NCI-H128 (cell line): ENCODE measurements around the gene IRF1.

Source experiments
- DNase-seq: peaks from one replicate; lab custom pipeline; 2025; ENCODE audit not compliant: unreplicated experiment; lab: John Stamatoyannopoulos, UW

Gene IRF1

DNA sequence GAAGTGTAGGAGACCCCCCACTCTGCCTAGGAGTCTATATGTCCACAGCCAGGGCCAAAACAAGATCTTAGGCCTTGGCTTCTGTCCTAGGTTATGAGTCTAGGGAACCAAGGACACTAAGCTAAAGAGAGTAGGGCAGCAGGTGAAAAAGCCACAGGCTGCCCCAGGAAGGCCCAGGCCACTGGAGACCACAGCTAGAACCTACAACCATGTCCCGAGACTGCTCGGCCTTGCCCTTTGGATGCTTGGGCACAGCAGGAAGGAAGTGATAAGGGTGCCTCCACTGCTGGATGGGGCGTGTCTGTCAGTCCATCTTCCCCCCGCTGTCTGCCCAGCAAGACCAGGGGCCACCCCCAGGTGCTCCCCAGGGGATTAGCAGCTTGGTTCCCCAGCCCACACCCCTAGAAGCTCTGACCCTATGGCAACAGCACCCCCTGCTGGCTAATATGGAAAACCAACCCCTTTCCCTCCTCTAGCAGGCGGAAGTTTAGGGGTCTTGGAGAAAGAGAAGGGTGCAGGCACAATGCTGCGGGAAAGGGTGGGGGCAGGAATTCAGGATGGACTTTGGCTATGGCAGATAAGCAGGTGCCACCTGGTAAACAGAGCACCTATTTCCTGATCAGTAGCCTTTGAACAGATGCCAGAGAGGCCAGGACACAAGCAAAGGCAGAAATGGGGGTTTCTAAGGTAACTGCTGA, 10.5 kb upstream of the IRF1 start:
- DNase-seq = no peak

- no peak for DNase-seq
Measured at GRCh38 chr5:132500244-132500930, 9.8 kb upstream of the IRF1 start.

GRCh38 chr5:132499440-132500243, 9.1 kb upstream of the IRF1 start:
- DNase-seq = no peak

GRCh38 chr5:132498686-132499271, 8.2 kb upstream of the IRF1 start:
- DNase-seq = no peak

- DNase-seq = no peak
Measured at GRCh38 chr5:132498152-132498551, 7.6 kb upstream of the IRF1 start.

DNA sequence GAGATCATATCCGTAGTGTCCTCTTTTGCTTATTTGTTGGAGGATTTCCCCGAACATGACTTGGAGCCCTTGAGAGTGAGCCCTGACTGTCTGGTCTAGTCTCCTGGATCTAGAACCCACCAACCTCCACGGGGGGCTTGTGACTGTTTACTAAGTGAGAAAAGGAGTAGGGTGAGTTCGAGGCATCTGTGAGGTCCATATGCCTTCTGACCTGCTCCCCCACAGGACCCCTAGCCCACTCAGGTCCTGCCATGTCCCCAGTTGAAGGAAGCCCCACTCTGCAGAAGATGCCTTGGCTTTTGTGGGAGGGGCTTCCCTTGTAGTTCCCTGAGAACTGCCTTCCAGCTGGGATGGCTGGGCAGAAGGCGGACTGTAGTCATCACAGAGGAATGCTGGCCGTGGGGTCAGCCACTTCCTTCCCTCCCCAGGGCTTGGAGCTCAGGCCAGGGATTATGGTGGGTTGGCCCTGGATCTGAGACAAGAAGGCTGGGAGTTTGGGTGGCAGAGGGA, 7.0 kb upstream of the IRF1 start:
- DNase-seq = no peak

GRCh38 chr5:132496631-132497487, 6.3 kb upstream of the IRF1 start:
- no peak for DNase-seq

DNA sequence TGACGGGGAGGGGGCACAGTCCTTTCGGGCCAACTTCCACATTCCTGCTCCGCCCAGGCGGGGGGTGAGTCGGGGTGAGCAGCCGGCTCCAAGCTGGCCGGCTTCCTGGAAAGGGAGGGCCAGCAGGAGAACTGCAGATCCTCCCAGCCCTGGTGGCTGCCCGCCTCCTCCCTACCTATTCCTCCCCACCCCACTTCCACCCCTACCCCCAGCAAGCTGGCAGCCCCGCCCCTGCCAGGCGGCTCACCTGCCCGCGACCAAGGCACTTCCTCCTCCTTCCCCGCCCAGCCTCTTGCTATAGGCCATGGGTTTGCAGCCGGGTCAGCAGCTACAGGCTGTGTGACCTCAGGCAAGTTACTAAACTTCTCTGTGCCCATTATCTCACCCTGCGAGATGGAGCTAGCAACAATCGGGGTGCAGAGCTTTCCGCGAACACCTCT, 5.6 kb upstream of the IRF1 start:
- peak; percentile 37 for DNase-seq

GRCh38 chr5:132495667-132496190, 5.2 kb upstream of the IRF1 start:
- DNase-seq = no peak

DNA sequence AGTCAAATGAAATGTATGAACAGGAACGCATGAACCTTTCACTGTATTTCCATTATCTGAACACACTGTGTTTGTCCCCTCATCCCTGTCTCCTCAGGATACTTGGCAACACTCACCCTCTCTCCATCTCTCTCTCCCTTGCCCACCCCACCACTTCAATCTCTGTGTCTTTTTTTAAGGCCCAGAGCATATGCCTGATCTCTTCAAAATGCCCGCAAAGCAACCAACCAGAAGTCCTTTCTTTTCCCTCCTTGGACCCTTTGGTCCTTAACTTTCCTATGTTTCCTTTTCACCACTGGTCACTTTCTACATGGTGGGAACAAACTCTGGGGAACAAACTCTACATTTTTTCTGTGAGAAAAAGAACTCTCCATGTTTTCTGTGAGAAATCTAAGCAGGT, 3.2 kb upstream of the IRF1 start:
- no peak for DNase-seq

GRCh38 chr5:132493241-132493640, 2.7 kb upstream of the IRF1 start:
- no peak for DNase-seq

GRCh38 chr5:132492386-132493125, 2.0 kb upstream of the IRF1 start:
- no peak for DNase-seq

GRCh38 chr5:132491368-132492364, 1.1 kb upstream of the IRF1 start:
- no peak for DNase-seq

DNA sequence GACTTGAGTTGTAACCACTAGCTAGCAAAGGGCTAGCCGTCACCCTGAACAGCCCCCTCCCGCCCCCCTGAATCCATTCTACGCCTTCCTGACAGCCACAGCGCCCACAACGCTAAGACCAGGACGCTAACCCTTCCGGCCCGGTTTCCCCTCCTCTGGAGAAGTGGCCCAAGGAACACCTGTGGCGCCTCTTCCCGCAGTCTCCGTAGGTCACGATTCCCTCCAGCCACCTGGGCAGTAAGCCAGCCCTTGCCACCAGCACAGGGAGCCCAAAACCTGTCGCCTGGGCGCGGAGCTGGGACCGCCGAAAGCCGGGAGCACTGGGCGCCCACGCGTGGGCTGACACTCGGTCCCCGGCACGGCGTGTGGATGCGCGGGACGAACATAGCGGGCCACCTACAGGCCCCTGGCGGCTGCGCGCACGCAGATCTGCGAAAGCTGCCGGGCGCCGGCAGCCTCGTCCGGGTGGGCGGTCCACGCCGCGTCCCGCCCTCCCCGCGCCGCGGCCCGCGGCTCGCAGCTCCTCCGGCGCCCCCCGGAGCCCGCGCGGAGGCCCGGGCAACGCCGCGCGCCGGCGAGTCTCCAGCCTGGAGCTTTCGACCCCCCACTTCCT, 596 bp downstream of the IRF1 start:
- no peak for DNase-seq

DNA sequence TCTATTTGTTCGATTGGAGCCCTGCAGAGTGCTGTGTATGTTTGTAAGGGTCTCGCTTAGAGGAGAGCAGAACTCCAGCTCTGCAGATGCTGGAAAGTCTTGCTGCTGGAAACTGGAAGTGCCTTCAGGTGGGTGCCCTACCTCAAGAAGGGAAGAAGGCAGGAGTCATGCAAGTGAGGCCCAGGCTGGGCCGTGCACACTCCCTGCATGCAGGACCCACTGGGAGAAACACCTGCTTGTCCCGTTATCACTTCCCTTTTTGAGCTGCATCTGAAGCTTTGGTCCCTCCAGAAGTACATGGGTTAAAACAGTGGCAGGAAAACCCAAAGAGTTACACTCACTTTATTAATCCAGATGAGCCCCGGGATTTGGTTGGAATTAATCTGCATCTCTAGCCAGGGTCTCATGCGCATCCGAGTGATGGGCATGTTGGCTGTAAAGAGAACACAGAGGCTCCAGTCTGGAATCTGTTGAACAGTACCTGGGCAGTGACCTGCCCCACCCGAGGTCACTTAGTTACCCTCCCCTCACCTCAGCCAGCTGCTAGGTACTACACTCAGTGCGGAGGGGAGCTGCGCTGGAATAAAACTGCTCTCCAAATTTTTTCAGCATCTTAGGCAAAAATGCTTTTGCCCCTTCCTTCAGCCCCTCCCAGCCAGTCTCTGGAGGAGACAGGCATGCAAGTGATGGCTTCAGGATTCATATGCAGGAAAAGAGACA, 1.4 kb downstream of the IRF1 start:
- DNase-seq = no peak

DNA sequence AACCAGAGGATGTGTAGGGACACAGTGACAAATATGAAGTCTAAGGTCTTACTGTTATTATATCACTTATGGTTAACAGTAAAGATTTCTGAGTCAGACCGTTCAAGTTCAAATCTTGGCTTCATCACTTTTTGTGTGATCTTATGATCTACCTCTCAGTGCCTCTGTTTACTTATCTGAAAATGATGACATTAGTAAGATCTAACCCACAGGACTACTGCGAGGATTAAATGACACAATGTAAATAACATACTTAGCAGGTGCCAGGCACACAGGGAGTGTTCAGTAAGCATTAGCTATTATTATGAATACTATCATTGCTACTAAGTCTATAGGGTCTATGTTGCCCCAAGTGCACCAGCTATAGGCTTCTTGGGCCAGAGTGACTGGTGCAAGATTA, 2.0 kb downstream of the IRF1 start:
- no peak for DNase-seq

GRCh38 chr5:132487841-132488555, 2.6 kb downstream of the IRF1 start:
- no peak for DNase-seq
